ENCODE measurements around the gene COMMD10. TPM values are rescaled to one million over a fixed set of nuclear protein-coding genes. Genes with fewer than 3 reads are reported as not detected.

Gene COMMD10
- total and polyA plus RNA-seq, 2 of the 4 experiments (the other 2 are of a cell fraction), result 12.8 to 20.4 TPM

Small RNAs within 50 kb of the gene (microRNA-seq; reads per million reads assigned to microRNA genes)
- not detected for gene HMGN2P27 (ENCODE audit: insufficient read depth, insufficient read length)
- gene RNU6-644P (ENCODE audit: insufficient read depth, insufficient read length), result not detected

Small RNAs within 50 kb of the gene (small RNA-seq; reads per million reads assigned to genes)
- 0 reads per million in 5 experiments for gene HMGN2P27
- gene RNU6-644P, result 0 reads per million in 5 experiments

Other genes starting within 250 kb of the COMMD10 start
- gene ATG12, start 243.5 kb upstream of the COMMD10 start, total RNA-seq (2012; rRNA removed), result 95.7 and 117 TPM in 2 replicates
- 55.6 and 68.0 TPM in 2 replicates for gene ATG12, start 243.5 kb upstream of the COMMD10 start, polyA plus RNA-seq (2012; rRNA removed)
- gene AP3S1, start 243.1 kb upstream of the COMMD10 start, total RNA-seq (2012; rRNA removed), result 21.9 and 93.9 TPM in 2 replicates
- 52.8 and 73.1 TPM in 2 replicates for gene AP3S1, start 243.1 kb upstream of the COMMD10 start, polyA plus RNA-seq (2012; rRNA removed)
- under 0.01 and 0.18 TPM in 2 replicates for gene LVRN, start 122.5 kb upstream of the COMMD10 start, total RNA-seq (2012; rRNA removed)
- 0.06 and 0.10 TPM in 2 replicates for gene LVRN, start 122.5 kb upstream of the COMMD10 start, polyA plus RNA-seq (2012; rRNA removed)
- not detected in 2 replicates for gene ARL14EPL, start 52.6 kb upstream of the COMMD10 start, total RNA-seq (2012; rRNA removed)
- gene ARL14EPL, start 52.6 kb upstream of the COMMD10 start, polyA plus RNA-seq (2012; rRNA removed), result not detected in 2 replicates

All from IMR-90 (cell line).